Stimulated activated naive CD8-positive, alpha-beta T cell treated with anti-CD3 and anti-CD28 coated beads, Interleukin-15, Interleukin-2, amounts not matched to agents 100 U/mL and 50 U/mL, for 24 hours (primary cell): Measurements from ENCODE around the gene ANKRD27.

ENCODE experiments used
- ATAC-seq: fragments of 150-1000 bp; cut with Tn5 transposase; one replicate; pipeline ENCODE4 v1.10.0; 2021
- DNase-seq: peaks from one replicate; pipeline ENCODE4 v3.0.0; 2021

Gene ANKRD27

GRCh38 chr19:32550666-32551065 lies 124.3 kb downstream of the ANKRD27 start:
- no peak for ATAC-seq

More at GRCh38 chr19:32550666-32551065, 124.3 kb downstream of the ANKRD27 start:
- no peak for DNase-seq
